Sigmoid colon (tissue), 7 donors: ENCODE data around the gene EEFSEC. TPM values are rescaled to one million over a fixed set of nuclear protein-coding genes. Genes with fewer than 3 reads are reported as not detected.

ENCODE experiments used
- DNase-seq: peaks from one replicate; pipeline ENCODE4 v3.0.0-alpha.2; 2019
- H3K27ac ChIP-seq, 4 donors: fragments of 200-600 bp; sonication (generic); one replicate each; pipeline ENCODE4 v1.5.1; 2016 to 2019; ENCODE audit warnings: mild to moderate bottlenecking in 1 of 4
- H3K27me3 ChIP-seq, 3 donors: fragments of 200-600 bp; sonication (generic); one replicate each; pipeline ENCODE4 v1.5.1; 2019; ENCODE audit warnings: mild to moderate bottlenecking in 1 of 3
- H3K36me3 ChIP-seq, 4 donors: fragments of 200-600 bp; sonication (generic); one replicate each; pipeline ENCODE4 v1.5.1; 2016 to 2019
- H3K4me1 ChIP-seq, 4 donors: fragments of 200-600 bp; sonication (generic); one replicate each; pipeline ENCODE4 v1.5.1; 2017 to 2019
- H3K4me3 ChIP-seq, 4 donors: fragments of 200-600 bp; sonication (generic); one replicate each; pipeline ENCODE4 v1.5.1; 2017 to 2019; ENCODE audit warnings: mild to moderate bottlenecking in 2 of 4, moderate library complexity in 1 of 4
- H3K9me3 ChIP-seq, 4 donors: fragments of 200-600 bp in 3 of 4; sonication (generic) in 3 of 4; one replicate each; pipeline versions ENCODE4 v1.5.1 to v1.6.1; 2013 to 2019
- CTCF ChIP-seq, 4 experiments: fragments of 450-650 bp in 3 of 4; fragments of 200-600 bp in 1 of 4; IDR thresholded peaks; one replicate each; pipeline ENCODE4 v1.5.1; 2016 to 2019; ENCODE audit warnings: antibody characterized with exemption in 4 of 4, mild to moderate bottlenecking in 3 of 4, moderate library complexity in 2 of 4
- EP300 ChIP-seq, 4 donors: sonication (generic); formaldehyde crosslinking; IDR thresholded peaks; one replicate each; pipeline ENCODE4 v1.6.1; 2017; ENCODE audit warnings: antibody characterized with exemption in 4 of 4
- POLR2A ChIP-seq, 2 donors: fragments of 450-650 bp; IDR thresholded peaks; one replicate each; pipeline ENCODE4 v1.6.1; 2016; ENCODE audit warnings: antibody characterized with exemption in 2 of 2, mild to moderate bottlenecking in 2 of 2, moderate library complexity in 2 of 2
- POLR2AphosphoS5 ChIP-seq, 4 donors: sonication (generic); formaldehyde crosslinking; IDR thresholded peaks; one replicate each; pipeline ENCODE4 v1.6.1; 2017; ENCODE audit warnings: antibody characterized with exemption in 4 of 4
- WGBS, 2 donors: extraction: QIAGEN DNeasy Blood & Tissue Kit; methylation state at CpG; one replicate each; pipeline ENCODE4 v1.1.7; 2013; 5-methylcytosine and 5-hydroxymethylcytosine counted together
- intact Hi-C: fragments of 100-400 bp; cut with DNase I; formaldehyde crosslinking; loops from one replicate; pipeline ENCODE4 v1.15.1; 2023
- polyA plus RNA-seq, 3 donors: library from polyadenylated mRNA; stranded (reverse); fragments of 200-250 nt; gene quantifications; one replicate each; pipeline ENCODE4 v1.2.3, GENCODE V29; 2013
- total RNA-seq, 4 donors: library from RNA; depleted of rRNA; stranded (reverse); fragments of >200 nt; gene quantifications; one replicate each; pipeline ENCODE4 v1.1.0, GENCODE V29; 2016
- donor health status: healthy with polysubstance abuse.
- donor health status: Bipolar disorder and iron deficiency.
- donor health status: healthy.

EEFSEC gene
- total and polyA plus RNA-seq, 7 donors, result 5.3 to 16.1 (median 12.2) TPM

- no peaks in the 10 kb centered on the region for H3K4me1 ChIP-seq
- no peaks in the 10 kb centered on the region for H3K9me3 ChIP-seq
- H3K4me3 ChIP-seq, result no peak overlapping the region
- no peak for TF ChIP-seq POLR2AphosphoS5 (IDR thresholded peaks at IDR 0.05)
- TF ChIP-seq CTCF (IDR thresholded peaks at IDR 0.05), result no peak
- no peak for TF ChIP-seq EP300 (IDR thresholded peaks at IDR 0.05)
- TF ChIP-seq POLR2A (IDR thresholded peaks at IDR 0.05), result no peak
- H3K27ac ChIP-seq, result no peak overlapping the region
- 88% methylated on average over 6 of the region's 6 CpGs for WGBS, 2 donors
- H3K27me3 ChIP-seq, result peaks cover 0 to 15% (median 6%) of the 10 kb centered on the region in 3 donors
- no peaks in the 10 kb centered on the region for H3K36me3 ChIP-seq
- DNase-seq, result no peak
- intact Hi-C loops, result no loop called here
These were observed 289.7 kb downstream of the EEFSEC start for GRCh38 chr3:128442949-128443348.

GRCh38 chr3:128443771-128444170, 290.5 kb downstream of the EEFSEC start:
- no peak for DNase-seq
- Histone ChIP-seq H3K27me3 (peaks cover 0 to 10% (median 0%) of the 10 kb centered on the region in 3 donors), H3K4me1 (no peaks in the 10 kb centered on the region), H3K36me3 (no peaks in the 10 kb centered on the region), H3K4me3 (no peak overlapping the region), H3K27ac (no peak overlapping the region), H3K9me3 (no peaks in the 10 kb centered on the region)
- intact Hi-C loops, result no loop called here
- TF ChIP-seq POLR2AphosphoS5 (IDR thresholded peaks at IDR 0.05) (no peak), POLR2A (IDR thresholded peaks at IDR 0.05) (no peak), EP300 (IDR thresholded peaks at IDR 0.05) (no peak), CTCF (IDR thresholded peaks at IDR 0.05) (no peak)
- WGBS, 2 donors, result 48 to 70% methylated on average over 3 of the region's 3 CpGs

- intact Hi-C loops, result no loop called here
- Histone ChIP-seq H3K27me3 (peaks cover 0 to 4% (median 0%) of the 10 kb centered on the region in 3 donors), H3K4me1 (no peaks in the 10 kb centered on the region), H3K9me3 (no peaks in the 10 kb centered on the region), H3K4me3 (no peak overlapping the region), H3K36me3 (no peaks in the 10 kb centered on the region), H3K27ac (no peak overlapping the region)
- no peak for TF ChIP-seq EP300 (IDR thresholded peaks at IDR 0.05)
- no peak for TF ChIP-seq POLR2A (IDR thresholded peaks at IDR 0.05)
- TF ChIP-seq CTCF (IDR thresholded peaks at IDR 0.05), result no peak
- no peak for TF ChIP-seq POLR2AphosphoS5 (IDR thresholded peaks at IDR 0.05)
- no peak for DNase-seq
- WGBS, 2 donors, result 73 to 82% methylated on average over 1 of the region's 1 CpG
These were observed 292.1 kb downstream of the EEFSEC start for GRCh38 chr3:128445357-128445756.

GRCh38 chr3:128446821-128447220, 293.5 kb downstream of the EEFSEC start:
- Histone ChIP-seq H3K4me3 (no peak overlapping the region), H3K27me3 (peaks cover 0 to 4% (median 0%) of the 10 kb centered on the region in 3 donors), H3K9me3 (no peaks in the 10 kb centered on the region), H3K4me1 (no peaks in the 10 kb centered on the region), H3K27ac (no peak overlapping the region), H3K36me3 (no peaks in the 10 kb centered on the region)
- intact Hi-C loops, result no loop called here
- no peak for DNase-seq
- WGBS, 2 donors, result 80 to 97% methylated on average over 1 of the region's 1 CpG
- no peak for TF ChIP-seq POLR2A (IDR thresholded peaks at IDR 0.05)

GRCh38 chr3:128447561-128448013, 294.3 kb downstream of the EEFSEC start:
- Histone ChIP-seq H3K4me1 (no peaks in the 10 kb centered on the region), H3K4me3 (no peak overlapping the region), H3K36me3 (no peaks in the 10 kb centered on the region), H3K27ac (no peak overlapping the region), H3K27me3 (peaks cover 0 to 4% (median 0%) of the 10 kb centered on the region in 3 donors), H3K9me3 (no peaks in the 10 kb centered on the region)
- 86 to 93% methylated on average over 3 of the region's 3 CpGs for WGBS, 2 donors
- intact Hi-C loops, result no loop called here
- DNase-seq, result no peak
- no peak for TF ChIP-seq POLR2A (IDR thresholded peaks at IDR 0.05)
- no peak for TF ChIP-seq CTCF (IDR thresholded peaks at IDR 0.05)
- TF ChIP-seq POLR2AphosphoS5 (IDR thresholded peaks at IDR 0.05), result no peak
- TF ChIP-seq EP300 (IDR thresholded peaks at IDR 0.05), result no peak
